Esophagus muscularis mucosa (tissue), 4 donors: ENCODE measurements around the gene PLEKHA6. TPM values are rescaled to one million over a fixed set of nuclear protein-coding genes. Genes with fewer than 3 reads are reported as not detected.

ENCODE experiments used
- DNase-seq: peaks from one replicate; pipeline ENCODE4 v3.0.0-alpha.2; 2017; ENCODE audit errors: extremely low spot score
- H3K27ac ChIP-seq, 4 donors: fragments of 200-600 bp; sonication (generic); replicated peaks in 1 of 4; 1 replicate in 3 of 4; 2 replicates in 1 of 4; pipeline ENCODE4 v1.5.1; 2016 to 2019; ENCODE audit warnings: mild to moderate bottlenecking in 1 of 4
- H3K27me3 ChIP-seq, 4 donors: fragments of 200-600 bp; sonication (generic); one replicate each; pipeline versions ENCODE4 v1.5.1 to v1.6.0; 2016 to 2019
- H3K36me3 ChIP-seq, 4 donors: fragments of 200-600 bp; sonication (generic); one replicate each; pipeline ENCODE4 v1.5.1; 2016 to 2019
- H3K4me1 ChIP-seq, 4 donors: fragments of 200-600 bp; sonication (generic); one replicate each; pipeline ENCODE4 v1.5.1; 2016 to 2019
- H3K4me3 ChIP-seq, 4 donors: fragments of 200-600 bp; sonication (generic); 1 replicate in 2 of 4; 2 replicates in 2 of 4; pipeline ENCODE4 v1.5.1; 2016 to 2019; ENCODE audit warnings: mild to moderate bottlenecking in 4 of 4, moderate library complexity in 1 of 4
- H3K9me3 ChIP-seq, 4 donors: fragments of 200-600 bp; sonication (generic); 1 replicate in 3 of 4; 2 replicates in 1 of 4; pipeline ENCODE4 v1.5.1; 2016 to 2019
- EP300 ChIP-seq: sonication (generic); formaldehyde crosslinking; IDR thresholded peaks from one replicate; pipeline ENCODE4 v1.6.1; 2017; ENCODE audit warnings: antibody characterized with exemption
- POLR2A ChIP-seq: fragments of 450-650 bp; IDR thresholded peaks from one replicate; pipeline ENCODE4 v1.6.1; 2017; ENCODE audit warnings: antibody characterized with exemption, moderate library complexity, mild to moderate bottlenecking, low read depth
- POLR2AphosphoS5 ChIP-seq, 2 donors: sonication (generic); formaldehyde crosslinking; IDR thresholded peaks; one replicate each; pipeline ENCODE4 v1.6.1; 2017; ENCODE audit warnings: antibody characterized with exemption in 2 of 2
- WGBS: methylation state at CpG from one replicate; pipeline ENCODE4 v1.1.5; 2018; 5-methylcytosine and 5-hydroxymethylcytosine counted together
- intact Hi-C: fragments of 100-400 bp; cut with DNase I; formaldehyde crosslinking; loops from one replicate; pipeline ENCODE4 v1.15.1; 2023
- total RNA-seq, 4 donors: library from RNA; depleted of rRNA; stranded (reverse); fragments of >200 nt; gene quantifications; one replicate each; pipeline versions ENCODE4 v1.1.0 to v1.2.1, GENCODE V29; 2016
- TF ChIP-seq, protein P1 (sequence below), 3 experiments: fragments of 200-600 bp in 2 of 3; fragments of 450-650 bp in 1 of 3; sonication (generic) in 2 of 3; IDR thresholded peaks; one replicate each; pipeline ENCODE4 v1.5.1; 2017 to 2019; ENCODE audit warnings: antibody characterized with exemption in 3 of 3, mild to moderate bottlenecking in 2 of 3, moderate library complexity in 1 of 3

PLEKHA6 gene
- total RNA-seq, 4 donors from 2014 or later, result 11.9 to 22.4 (median 15.9) TPM

DNA sequence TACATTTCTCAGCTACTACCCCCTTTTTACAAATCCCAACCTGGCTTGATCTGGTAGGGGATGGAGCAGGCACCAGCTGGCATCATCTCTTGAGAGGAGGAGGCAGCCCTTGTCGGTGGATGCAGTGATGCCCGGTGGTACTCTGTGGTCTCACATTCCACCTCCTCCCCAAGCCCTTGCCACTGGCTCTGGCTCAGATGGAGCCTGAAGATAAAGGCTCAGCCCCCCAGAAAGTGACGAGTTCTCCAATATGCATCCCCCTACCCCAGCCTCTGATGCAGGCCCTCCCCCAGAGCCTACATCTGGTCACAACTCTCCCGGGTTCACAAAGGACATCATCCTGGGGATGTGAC is 142.1 kb downstream of the PLEKHA6 start:
- H3K36me3 ChIP-seq, result peaks cover 0 to 16% (median 0%) of the 10 kb centered on the region in 4 donors
- peaks cover 0 to 45% (median 3%) of the 10 kb centered on the region in 4 donors for H3K27me3 ChIP-seq
- no peak for TF ChIP-seq POLR2A
- no peak for TF ChIP-seq EP300
- TF ChIP-seq, protein P1, sequence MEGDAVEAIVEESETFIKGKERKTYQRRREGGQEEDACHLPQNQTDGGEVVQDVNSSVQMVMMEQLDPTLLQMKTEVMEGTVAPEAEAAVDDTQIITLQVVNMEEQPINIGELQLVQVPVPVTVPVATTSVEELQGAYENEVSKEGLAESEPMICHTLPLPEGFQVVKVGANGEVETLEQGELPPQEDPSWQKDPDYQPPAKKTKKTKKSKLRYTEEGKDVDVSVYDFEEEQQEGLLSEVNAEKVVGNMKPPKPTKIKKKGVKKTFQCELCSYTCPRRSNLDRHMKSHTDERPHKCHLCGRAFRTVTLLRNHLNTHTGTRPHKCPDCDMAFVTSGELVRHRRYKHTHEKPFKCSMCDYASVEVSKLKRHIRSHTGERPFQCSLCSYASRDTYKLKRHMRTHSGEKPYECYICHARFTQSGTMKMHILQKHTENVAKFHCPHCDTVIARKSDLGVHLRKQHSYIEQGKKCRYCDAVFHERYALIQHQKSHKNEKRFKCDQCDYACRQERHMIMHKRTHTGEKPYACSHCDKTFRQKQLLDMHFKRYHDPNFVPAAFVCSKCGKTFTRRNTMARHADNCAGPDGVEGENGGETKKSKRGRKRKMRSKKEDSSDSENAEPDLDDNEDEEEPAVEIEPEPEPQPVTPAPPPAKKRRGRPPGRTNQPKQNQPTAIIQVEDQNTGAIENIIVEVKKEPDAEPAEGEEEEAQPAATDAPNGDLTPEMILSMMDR (IDR thresholded peaks at IDR 0.05), result no peak
- no peak for TF ChIP-seq POLR2AphosphoS5 (IDR thresholded peaks at IDR 0.05)
- DNase-seq, result no peak
- H3K4me1 ChIP-seq, result peaks cover 5 to 10% (median 10%) of the 10 kb centered on the region in 4 donors
- WGBS, result 57% methylated on average over 4 of the region's 4 CpGs
- no peak overlapping the region for H3K4me3 ChIP-seq
- intact Hi-C loops, result no loop called here
- H3K27ac ChIP-seq, result no peak overlapping the region
- H3K9me3 ChIP-seq, result no peaks in the 10 kb centered on the region

- Histone ChIP-seq H3K27me3 (peaks cover 0 to 46% (median 3%) of the 10 kb centered on the region in 4 donors), H3K4me3 (no peak overlapping the region), H3K27ac (no peak overlapping the region), H3K36me3 (peaks cover 0 to 10% (median 0%) of the 10 kb centered on the region in 4 donors), H3K4me1 (peaks cover 5 to 10% (median 10%) of the 10 kb centered on the region in 4 donors), H3K9me3 (no peaks in the 10 kb centered on the region)
- 76% methylated on average over 11 of the region's 11 CpGs for WGBS
- intact Hi-C loops, result no loop called here
- TF ChIP-seq, protein P1 (IDR thresholded peaks at IDR 0.05), result no peak
- TF ChIP-seq POLR2AphosphoS5 (IDR thresholded peaks at IDR 0.05), result no peak
- no peak for TF ChIP-seq POLR2A
- no peak for TF ChIP-seq EP300
- no peak for DNase-seq
Measured at GRCh38 chr1:204216880-204217647, 142.7 kb downstream of the PLEKHA6 start.

DNA sequence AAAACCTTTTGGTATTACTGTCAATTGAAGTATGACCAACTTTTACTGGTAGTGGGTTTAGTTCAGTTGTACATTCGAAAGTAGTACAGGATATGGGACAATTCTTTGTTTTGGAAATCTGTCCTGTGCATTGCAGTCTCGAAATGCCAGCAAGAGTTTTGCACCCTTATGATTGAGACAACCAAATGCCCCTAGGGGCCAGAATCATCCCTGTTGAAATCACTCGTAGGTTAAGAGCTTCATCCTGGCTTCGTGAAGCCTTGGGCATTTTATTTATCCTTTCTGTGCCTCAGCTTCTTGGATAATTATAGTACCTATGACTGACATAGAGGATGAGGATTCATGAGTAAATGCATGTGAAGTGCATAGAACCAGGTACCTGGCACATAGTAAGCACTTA is 143.5 kb downstream of the PLEKHA6 start:
- H3K9me3 ChIP-seq, result no peaks in the 10 kb centered on the region
- H3K4me3 ChIP-seq, result no peak overlapping the region
- peaks cover 0 to 46% (median 3%) of the 10 kb centered on the region in 4 donors for H3K27me3 ChIP-seq
- H3K4me1 ChIP-seq, result peaks cover 5 to 10% (median 10%) of the 10 kb centered on the region in 4 donors
- TF ChIP-seq POLR2AphosphoS5 (IDR thresholded peaks at IDR 0.05), result no peak
- TF ChIP-seq, protein P1 (IDR thresholded peaks at IDR 0.05), result no peak
- no peak for TF ChIP-seq EP300
- TF ChIP-seq POLR2A, result no peak
- 88% methylated on average over 4 of the region's 4 CpGs for WGBS
- peaks cover 0 to 4% (median 0%) of the 10 kb centered on the region in 4 donors for H3K36me3 ChIP-seq
- H3K27ac ChIP-seq, result no peak overlapping the region
- no peak for DNase-seq
- intact Hi-C loops, result no loop called here

- TF ChIP-seq, protein P1 (IDR thresholded peaks at IDR 0.05), result peak; percentile 51 to 61 (median 58)
- TF ChIP-seq POLR2A, result no peak
- Histone ChIP-seq H3K27ac (no peak within 1 kb of the TSS), H3K4me3 (peak within 1 kb of the TSS in 3 of 4 donors; percentile 22 to 45 (median 27)), H3K36me3 (no peaks in the 10 kb centered on the region), H3K9me3 (no peaks in the 10 kb centered on the region), H3K27me3 (peaks cover 0 to 54% (median 3%) of the 10 kb centered on the region in 4 donors), H3K4me1 (peaks cover 5 to 10% (median 10%) of the 10 kb centered on the region in 4 donors)
- WGBS, result 14% methylated on average over 27 of the region's 41 CpGs
- intact Hi-C loops, result loop anchor here (2.0 kb wide), 1 partner anchor 149 kb away; no protein-coding TSS in a partner anchor
- DNase-seq, result no peak
Measured at GRCh38 chr1:204213668-204214662, 145.8 kb downstream of the PLEKHA6 start, which contains the start of gene GOLT1A. GOLT1A (minus strand) TSS chr1:204213988; CDS start chr1:204213906, 82 bp downstream.
